Measurements from ENCODE around the gene ARMC3. TPM values are rescaled to one million over a fixed set of nuclear protein-coding genes. Genes with fewer than 3 reads are reported as not detected.

The ARMC3 gene
- total RNA-seq, 1 donor from 2014 or later = not detected

GRCh38 chr10:22992075-22992474 is 64.2 kb downstream of the ARMC3 start:
- no peak for DNase-seq (ENCODE audit: low spot score)

GRCh38 chr10:22992621-22993020 is 64.8 kb downstream of the ARMC3 start:
- no peak for DNase-seq (ENCODE audit: low spot score)

GRCh38 chr10:22993314-22993713 is 65.5 kb downstream of the ARMC3 start:
- DNase-seq (ENCODE audit: low spot score) = no peak

GRCh38 chr10:22997096-22997495 is 69.2 kb downstream of the ARMC3 start:
- DNase-seq (ENCODE audit: low spot score) = no peak

- no peak for DNase-seq (ENCODE audit: low spot score)
Observed at GRCh38 chr10:22998091-22998490, 70.2 kb downstream of the ARMC3 start.

- no peak for DNase-seq (ENCODE audit: low spot score)
Observed at GRCh38 chr10:22999942-23000341, 72.1 kb downstream of the ARMC3 start.

- no peak for DNase-seq (ENCODE audit: low spot score)
Observed at GRCh38 chr10:23001901-23002516, 74.2 kb downstream of the ARMC3 start.

GRCh38 chr10:23005150-23005549 is 77.3 kb downstream of the ARMC3 start:
- DNase-seq (ENCODE audit: low spot score) = no peak

- no peak for DNase-seq (ENCODE audit: low spot score)
Observed at GRCh38 chr10:23013581-23014335, 85.9 kb downstream of the ARMC3 start.

GRCh38 chr10:23015021-23015707 is 87.3 kb downstream of the ARMC3 start:
- no peak for DNase-seq (ENCODE audit: low spot score)

GRCh38 chr10:23016636-23017035 is 88.8 kb downstream of the ARMC3 start:
- no peak for DNase-seq (ENCODE audit: low spot score)

- no peak for DNase-seq (ENCODE audit: low spot score)
Observed at GRCh38 chr10:23019633-23020032, 91.8 kb downstream of the ARMC3 start.

- DNase-seq (ENCODE audit: low spot score) = no peak
Observed at GRCh38 chr10:23021430-23021829, 93.6 kb downstream of the ARMC3 start.

GRCh38 chr10:23024002-23024401 is 96.1 kb downstream of the ARMC3 start:
- no peak for DNase-seq (ENCODE audit: low spot score)

GRCh38 chr10:23031318-23031717 is 103.5 kb downstream of the ARMC3 start:
- DNase-seq (ENCODE audit: low spot score) = no peak

GRCh38 chr10:23034790-23035189 is 106.9 kb downstream of the ARMC3 start:
- DNase-seq (ENCODE audit: low spot score) = no peak

- no peak for DNase-seq (ENCODE audit: low spot score)
Observed at GRCh38 chr10:23035569-23035968, 107.7 kb downstream of the ARMC3 start.

GRCh38 chr10:23037152-23037551 is 109.3 kb downstream of the ARMC3 start:
- DNase-seq (ENCODE audit: low spot score) = no peak

- no peak for DNase-seq (ENCODE audit: low spot score)
Observed at GRCh38 chr10:23037561-23037960, 109.7 kb downstream of the ARMC3 start.

- DNase-seq (ENCODE audit: low spot score) = no peak
Observed at GRCh38 chr10:23038172-23038571, 110.3 kb downstream of the ARMC3 start.

- DNase-seq (ENCODE audit: low spot score) = no peak
Observed at GRCh38 chr10:23040002-23040401, 112.1 kb downstream of the ARMC3 start.

- DNase-seq (ENCODE audit: low spot score) = no peak
Observed at GRCh38 chr10:23046027-23046426, 118.2 kb downstream of the ARMC3 start.
